Measurements from ENCODE around the gene SLC35G6.

SLC35G6 gene

DNA sequence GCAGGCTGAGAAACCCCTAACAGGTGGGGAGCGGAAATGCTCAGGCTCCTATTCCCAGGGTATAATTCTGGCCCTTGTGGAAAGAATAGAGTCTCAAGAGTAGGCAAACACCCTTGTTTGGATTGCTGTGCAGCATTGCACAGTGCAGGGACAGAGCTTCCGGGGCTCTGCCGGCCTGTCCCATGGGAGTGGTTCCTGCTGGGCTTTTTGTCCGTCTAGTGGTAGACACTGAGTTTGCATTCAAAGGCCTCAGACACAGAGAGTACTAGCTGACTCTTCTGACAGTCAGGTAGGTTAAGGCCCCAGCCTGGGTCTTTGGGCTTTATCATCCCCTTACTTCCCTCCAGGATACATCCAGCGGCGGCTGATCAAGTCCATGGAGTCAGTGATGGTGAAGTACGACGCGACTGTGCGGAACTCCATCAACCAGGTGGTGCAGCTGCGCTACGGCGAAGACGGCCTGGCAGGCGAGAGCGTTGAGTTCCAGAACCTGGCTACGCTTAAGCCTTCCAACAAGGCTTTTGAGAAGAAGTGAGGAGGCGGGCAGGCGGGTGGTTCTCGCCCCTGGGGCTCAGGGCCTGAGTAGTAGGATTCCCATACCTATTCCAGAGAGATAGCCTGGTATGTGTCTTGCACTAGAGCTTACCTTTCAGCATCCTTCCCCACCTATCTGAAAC, 21.1 kb downstream of the SLC35G6 start:
- no peak for DNase-seq (ENCODE audit: low read depth in 2 of 2)

DNA sequence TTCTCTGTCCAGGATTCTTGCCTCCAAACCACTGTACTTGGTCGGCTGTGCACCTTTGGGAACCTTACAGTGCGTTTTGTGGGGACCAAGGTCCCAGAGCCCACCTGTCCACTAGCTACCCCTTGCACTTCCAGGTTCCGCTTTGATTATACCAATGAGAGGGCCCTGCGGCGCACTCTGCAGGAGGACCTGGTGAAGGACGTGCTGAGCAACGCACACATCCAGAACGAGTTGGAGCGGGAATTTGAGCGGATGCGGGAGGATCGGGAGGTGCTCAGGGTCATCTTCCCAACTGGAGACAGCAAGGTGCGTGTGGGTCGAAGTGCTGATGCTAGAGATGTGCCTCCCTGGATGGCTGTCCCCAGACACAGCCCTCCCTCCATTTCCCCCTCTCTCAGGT, 21.7 kb downstream of the SLC35G6 start:
- no peak for DNase-seq (ENCODE audit: low read depth in 2 of 2)

DNA sequence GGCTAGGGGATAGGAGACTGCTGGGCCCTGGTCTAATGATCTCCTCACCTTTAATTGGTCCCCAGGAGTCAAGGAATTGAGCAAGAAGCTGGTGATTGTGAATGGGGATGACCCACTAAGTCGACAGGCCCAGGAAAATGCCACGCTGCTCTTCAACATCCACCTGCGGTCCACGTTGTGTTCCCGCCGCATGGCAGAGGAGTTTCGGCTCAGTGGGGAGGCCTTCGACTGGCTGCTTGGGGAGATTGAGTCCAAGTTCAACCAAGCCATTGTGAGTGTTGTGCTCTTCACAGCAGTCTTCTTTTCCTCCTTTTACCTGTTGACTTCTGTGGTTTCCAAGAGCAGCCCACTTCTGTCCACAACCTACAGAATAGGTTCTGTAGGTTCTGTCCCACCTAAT, 22.3 kb downstream of the SLC35G6 start:
- no peak for DNase-seq (ENCODE audit: low read depth in 2 of 2)

DNA sequence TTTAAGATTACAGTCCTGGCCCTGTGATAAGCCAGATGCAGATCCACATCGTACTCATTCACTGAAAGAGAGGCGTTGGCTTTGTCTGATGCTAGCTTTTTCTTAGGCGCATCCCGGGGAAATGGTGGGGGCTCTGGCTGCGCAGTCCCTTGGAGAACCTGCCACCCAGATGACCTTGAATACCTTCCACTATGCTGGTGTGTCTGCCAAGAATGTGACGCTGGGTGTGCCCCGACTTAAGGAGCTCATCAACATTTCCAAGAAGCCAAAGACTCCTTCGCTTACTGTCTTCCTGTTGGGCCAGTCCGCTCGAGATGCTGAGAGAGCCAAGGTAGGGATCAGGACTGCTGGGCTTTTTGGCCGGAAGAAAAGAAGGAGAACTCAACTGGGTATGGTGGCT, 26.9 kb downstream of the SLC35G6 start:
- no peak for DNase-seq (ENCODE audit: low read depth in 2 of 2)

DNA sequence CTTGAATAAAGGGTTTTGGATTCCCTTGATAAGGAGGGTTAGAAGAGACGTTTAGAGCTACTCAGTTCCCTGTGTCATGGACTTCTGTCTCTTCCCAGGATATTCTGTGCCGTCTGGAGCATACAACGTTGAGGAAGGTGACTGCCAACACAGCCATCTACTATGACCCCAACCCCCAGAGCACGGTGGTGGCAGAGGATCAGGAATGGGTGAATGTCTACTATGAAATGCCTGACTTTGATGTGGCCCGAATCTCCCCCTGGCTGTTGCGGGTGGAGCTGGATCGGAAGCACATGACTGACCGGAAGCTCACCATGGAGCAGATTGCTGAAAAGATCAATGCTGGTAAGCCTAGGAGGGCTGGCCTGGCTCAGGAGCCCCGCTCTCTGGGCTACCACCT, 27.6 kb downstream of the SLC35G6 start:
- DNase-seq (ENCODE audit: low read depth in 2 of 2) = no peak

DNA sequence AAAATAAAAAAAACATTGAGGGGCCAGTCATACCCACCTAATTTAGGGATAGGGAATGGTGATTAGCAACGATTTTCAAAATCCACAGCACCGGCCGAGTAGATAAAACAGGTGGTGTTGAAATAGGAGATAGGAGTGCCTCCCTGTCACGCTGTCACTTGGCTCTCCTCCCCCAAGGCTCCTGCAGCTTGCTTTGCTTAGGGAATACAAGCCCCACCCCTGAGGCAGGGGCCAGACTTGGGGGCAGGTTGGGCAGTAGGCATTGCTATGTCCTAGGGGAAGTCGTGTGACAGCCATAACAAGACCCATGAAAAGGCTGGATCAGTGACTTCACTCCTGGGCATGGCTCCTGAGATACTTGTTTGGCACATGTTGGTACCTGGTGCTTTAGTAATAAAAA, 28.7 kb downstream of the SLC35G6 start:
- no peak for DNase-seq (ENCODE audit: low read depth in 2 of 2)

DNA sequence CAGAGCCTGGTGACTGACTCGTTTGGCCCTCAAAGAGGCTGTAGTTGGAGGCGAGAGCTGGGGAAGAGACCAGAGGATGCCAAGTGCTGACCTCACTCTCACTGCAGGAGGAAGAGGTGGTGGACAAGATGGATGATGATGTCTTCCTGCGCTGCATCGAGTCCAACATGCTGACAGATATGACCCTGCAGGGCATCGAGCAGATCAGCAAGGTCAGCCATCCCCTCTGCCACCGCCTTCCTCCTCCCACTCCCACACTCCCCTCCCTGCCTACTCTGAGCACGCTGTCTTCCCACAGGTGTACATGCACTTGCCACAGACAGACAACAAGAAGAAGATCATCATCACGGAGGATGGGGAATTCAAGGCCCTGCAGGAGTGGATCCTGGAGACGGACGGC, 29.9 kb downstream of the SLC35G6 start:
- no peak for DNase-seq (ENCODE audit: low read depth in 2 of 2)

DNA sequence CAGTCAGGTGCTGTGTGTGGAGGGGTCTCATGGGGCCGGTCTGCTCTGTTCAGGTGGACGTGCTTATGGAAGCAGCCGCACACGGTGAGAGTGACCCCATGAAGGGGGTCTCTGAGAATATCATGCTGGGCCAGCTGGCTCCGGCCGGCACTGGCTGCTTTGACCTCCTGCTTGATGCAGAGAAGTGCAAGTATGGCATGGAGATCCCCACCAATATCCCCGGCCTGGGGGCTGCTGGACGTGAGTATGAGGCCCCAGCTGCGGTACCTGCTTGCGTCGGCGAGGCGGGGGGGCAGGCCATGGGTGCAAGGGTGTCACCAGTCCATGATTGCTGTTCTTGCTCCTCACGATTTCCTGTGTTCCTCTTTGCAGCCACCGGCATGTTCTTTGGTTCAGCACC, 30.9 kb downstream of the SLC35G6 start:
- no peak for DNase-seq (ENCODE audit: low read depth in 2 of 2)

DNA sequence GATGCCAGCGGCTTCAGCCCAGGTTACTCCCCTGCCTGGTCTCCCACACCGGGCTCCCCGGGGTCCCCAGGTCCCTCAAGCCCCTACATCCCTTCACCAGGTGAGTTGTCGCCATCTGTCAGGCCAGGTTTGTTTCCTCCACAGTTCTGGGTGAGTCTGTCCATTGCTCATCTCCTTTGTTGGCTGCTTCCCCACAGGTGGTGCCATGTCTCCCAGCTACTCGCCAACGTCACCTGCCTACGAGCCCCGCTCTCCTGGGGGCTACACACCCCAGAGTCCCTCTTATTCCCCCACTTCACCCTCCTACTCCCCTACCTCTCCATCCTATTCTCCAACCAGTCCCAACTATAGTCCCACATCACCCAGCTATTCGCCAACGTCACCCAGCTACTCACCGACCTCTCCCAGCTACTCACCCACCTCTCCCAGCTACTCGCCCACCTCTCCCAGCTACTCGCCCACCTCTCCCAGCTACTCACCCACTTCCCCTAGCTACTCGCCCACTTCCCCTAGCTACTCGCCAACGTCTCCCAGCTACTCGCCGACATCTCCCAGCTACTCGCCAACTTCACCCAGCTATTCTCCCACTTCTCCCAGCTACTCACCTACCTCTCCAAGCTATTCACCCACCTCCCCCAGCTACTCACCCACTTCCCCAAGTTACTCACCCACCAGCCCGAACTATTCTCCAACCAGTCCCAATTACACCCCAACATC, 31.7 kb downstream of the SLC35G6 start:
- DNase-seq (ENCODE audit: low read depth in 2 of 2) = no peak

DNA sequence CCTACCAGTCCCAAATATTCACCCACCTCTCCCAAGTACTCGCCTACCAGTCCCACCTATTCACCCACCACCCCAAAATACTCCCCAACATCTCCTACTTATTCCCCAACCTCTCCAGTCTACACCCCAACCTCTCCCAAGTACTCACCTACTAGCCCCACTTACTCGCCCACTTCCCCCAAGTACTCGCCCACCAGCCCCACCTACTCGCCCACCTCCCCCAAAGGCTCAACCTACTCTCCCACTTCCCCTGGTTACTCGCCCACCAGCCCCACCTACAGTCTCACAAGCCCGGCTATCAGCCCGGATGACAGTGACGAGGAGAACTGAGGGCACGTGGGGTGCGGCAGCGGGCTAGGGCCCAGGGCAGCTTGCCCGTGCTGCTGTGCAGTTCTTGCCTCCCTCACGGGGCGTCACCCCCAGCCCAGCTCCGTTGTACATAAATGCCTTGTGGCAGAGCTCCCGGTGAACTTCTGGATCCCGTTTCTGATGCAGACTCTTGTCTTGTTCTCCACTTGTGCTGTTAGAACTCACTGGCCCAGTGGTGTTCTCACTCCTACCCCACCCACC, 32.7 kb downstream of the SLC35G6 start:
- no peak for DNase-seq (ENCODE audit: low read depth in 2 of 2)

DNA sequence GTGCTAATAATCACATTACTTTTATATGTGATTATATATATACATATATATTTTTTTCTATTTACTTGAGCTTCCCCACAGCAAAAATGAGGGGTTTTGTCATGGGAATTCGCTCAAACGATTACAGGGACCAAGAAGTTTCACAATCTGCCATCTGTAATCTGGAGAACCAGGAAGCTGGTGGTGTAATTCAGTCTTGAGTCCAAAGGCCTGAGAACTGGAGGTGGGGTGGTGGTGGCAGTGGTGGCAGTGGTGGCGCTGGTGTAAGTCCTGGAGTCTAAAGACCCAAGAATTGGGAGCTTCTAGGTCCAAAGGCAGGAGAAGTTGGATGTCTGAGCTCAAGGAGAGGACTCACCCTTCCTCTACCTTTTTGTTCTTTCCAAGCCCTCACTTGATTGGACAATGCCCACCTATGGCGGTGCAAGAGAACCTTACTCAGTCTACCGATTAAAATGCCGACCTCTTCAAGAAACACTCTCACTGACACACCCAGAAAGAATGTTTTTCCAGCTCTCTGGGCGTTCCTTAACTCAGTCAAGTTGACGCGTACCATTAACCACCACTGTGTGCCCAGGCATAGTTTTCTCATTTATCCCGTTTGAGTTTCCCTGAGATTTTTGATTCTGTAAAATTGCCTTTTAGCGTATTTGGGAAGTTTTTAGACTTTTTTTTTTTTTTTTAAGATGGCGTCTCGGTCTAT, 34.8 kb downstream of the SLC35G6 start:
- no peak for DNase-seq (ENCODE audit: low read depth in 2 of 2)

DNA sequence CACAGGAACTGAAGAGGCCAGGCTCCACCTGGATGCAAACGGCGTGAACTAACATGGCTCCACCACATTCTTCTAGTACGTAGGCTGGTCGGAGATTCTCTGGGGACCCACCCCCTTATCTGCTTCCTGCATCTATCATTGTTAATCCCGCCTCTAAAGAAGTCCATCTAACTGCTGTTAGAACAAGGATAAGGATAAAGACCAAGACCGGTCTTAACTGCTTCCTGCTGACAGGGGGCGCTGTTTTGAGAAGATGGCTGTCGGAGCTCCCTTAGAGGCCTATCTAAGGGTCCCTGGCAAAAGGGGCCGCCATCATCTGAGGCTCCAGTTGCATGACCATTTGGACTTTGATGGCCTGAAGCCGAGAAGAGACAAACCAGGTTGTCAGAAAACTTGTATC, 41.8 kb downstream of the SLC35G6 start:
- DNase-seq (ENCODE audit: low read depth in 2 of 2) = peak; percentile 16 to 17

DNA sequence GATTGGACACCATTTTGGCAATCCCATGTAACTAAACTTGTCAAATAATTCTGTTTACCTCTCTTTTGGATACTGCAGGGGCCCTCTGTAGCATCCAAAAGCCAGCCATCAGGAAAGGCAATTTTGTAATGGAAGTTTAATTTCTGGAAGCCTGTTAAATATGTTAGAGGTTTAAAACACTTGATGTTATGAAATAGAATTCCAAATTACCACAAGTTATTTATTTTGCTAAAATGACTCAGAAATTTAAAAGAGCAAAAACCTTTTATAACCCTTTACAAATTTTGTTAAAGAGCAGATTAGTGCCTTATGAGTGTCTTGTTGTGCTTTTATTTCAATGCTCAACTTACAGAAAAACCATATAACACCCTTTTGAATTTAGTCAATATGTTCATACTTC, 47.6 kb downstream of the SLC35G6 start:
- no peak for DNase-seq (ENCODE audit: low read depth in 2 of 2)

DNA sequence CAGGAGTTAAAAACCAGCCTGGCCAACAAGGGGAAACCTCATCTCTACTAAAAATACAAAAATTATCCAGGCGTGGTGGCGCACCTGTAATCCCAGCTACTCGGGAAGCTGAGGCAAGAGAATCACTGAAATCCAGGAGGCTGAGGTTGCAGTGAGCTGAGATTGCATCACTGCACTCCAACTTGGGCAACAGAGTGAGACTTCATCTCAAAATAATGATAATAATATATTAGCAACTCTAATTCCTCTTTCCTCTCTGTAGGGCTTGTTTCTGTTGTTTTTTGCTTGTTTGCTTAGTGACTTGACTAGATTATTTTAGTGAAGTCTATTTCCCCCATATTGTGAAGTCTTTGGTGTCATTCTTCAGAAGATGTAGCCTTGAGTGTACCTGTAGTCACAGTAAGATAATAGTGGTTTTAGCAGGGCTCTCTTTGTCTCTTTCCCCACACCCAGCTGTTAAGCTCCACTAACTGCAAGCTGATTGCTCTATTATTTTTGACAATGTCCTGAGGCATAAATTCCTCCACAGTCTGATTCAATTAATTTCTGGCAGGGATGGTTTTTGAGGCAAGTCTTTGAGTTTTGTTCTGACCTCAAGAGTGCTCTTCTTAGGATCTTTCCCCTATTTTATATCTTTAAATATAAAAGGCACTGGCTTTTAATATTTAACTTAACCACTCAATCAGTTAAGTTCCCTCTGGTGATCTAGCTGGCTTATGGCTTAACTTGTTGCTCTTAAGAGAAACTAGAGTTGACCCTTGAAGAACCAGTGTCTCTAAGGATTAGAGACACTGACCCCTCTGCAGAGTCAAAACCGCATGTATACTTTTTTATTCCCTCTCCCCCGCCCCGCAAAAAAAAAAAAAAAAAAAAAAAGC, 49.0 kb downstream of the SLC35G6 start:
- no peak for DNase-seq (ENCODE audit: low read depth in 2 of 2)

Measured in stimulated activated CD4-positive, alpha-beta T cell treated with anti-CD3 and anti-CD28 coated beads, Interleukin-15, amount 100 ng/mL, for 48 hours (primary cell).